ENCODE measurements around the gene HCN4.

DNA sequence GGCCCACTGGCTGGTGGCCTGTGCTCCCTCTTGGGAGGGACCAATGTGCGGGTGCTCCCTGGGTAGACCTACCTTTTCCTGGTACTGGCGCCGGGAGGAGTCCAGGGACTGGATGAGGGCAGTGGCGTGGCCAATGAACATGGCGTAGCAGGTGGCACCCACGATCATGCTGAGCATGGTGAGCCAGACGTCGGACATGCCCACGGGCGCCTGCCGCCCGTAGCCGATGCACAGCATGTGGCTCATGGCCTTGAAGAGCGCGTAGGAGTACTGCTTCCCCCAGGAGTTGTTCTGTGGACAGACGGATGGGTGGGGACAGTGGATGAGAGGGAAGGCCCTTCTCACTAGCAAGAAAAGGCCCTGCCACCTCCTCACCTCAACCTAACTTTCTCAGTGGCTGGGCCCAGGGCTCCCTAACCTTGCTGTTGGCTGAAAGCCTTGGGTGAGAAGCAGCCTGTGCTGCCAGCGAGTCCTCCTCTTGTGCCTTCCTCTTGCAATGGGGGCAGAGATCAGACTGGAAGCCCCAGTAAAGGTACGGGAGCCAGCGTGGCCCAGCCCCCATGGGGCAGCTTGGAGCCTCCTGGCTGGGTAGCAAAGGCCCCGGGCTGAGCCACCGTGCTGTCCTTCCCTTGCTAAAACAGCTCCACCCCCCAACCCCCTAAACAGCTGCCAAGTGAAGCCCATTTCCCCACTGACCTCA is 39.1 kb downstream of the HCN4 start:
- no peak for TF ChIP-seq POLR2AphosphoS5 (IDR thresholded peaks at IDR 0.05; ENCODE audit: borderline replicate concordance, low read depth, low read length)
- TF ChIP-seq EZH2 (IDR thresholded peaks at IDR 0.05): no peak
- no peak for TF ChIP-seq FOXP2 (optimal IDR thresholded peaks at IDR 0.05; ENCODE audit: control extremely low read depth, extremely low read length, insufficient read depth)
